GM19455 (cell line): ENCODE results near the gene YIPF4.
"Not testable (repeated sequence)": the region's sequence is repeated elsewhere in the genome, so short reads cannot be mapped to it uniquely, and the experiment has no call there.

ENCODE experiments used
- ATAC-seq: cut with Tn5 transposase; IDR thresholded peaks from one replicate; pipeline ENCODE4 v1.9.1; 2021; ENCODE audit not compliant: unreplicated experiment

The YIPF4 gene

GRCh38 chr2:32365679-32366078 lies 88.0 kb downstream of the YIPF4 start:
- not testable (repeated sequence) for ATAC-seq
